Thyroid gland (tissue), 4 donors: Measurements from ENCODE around the gene ZFYVE27.

Experiments
- POLR2A ChIP-seq, 2 donors: fragments of 450-650 bp; IDR thresholded peaks; one replicate each; pipeline ENCODE4 v1.6.1; 2017; ENCODE audit warnings: antibody characterized with exemption in 2 of 2, mild to moderate bottlenecking in 2 of 2, moderate library complexity in 1 of 2
- TF ChIP-seq, protein P1 (sequence below), 6 experiments: fragments of 200-600 bp in 3 of 6; fragments of 450-650 bp in 3 of 6; sonication (generic) in 3 of 6; IDR thresholded peaks; one replicate each; pipeline ENCODE4 v1.5.1; 2016 to 2019; ENCODE audit warnings: antibody characterized with exemption in 6 of 6, mild to moderate bottlenecking in 2 of 6, inconsistent platforms in 1 of 6, moderate library complexity in 1 of 6

DNA sequence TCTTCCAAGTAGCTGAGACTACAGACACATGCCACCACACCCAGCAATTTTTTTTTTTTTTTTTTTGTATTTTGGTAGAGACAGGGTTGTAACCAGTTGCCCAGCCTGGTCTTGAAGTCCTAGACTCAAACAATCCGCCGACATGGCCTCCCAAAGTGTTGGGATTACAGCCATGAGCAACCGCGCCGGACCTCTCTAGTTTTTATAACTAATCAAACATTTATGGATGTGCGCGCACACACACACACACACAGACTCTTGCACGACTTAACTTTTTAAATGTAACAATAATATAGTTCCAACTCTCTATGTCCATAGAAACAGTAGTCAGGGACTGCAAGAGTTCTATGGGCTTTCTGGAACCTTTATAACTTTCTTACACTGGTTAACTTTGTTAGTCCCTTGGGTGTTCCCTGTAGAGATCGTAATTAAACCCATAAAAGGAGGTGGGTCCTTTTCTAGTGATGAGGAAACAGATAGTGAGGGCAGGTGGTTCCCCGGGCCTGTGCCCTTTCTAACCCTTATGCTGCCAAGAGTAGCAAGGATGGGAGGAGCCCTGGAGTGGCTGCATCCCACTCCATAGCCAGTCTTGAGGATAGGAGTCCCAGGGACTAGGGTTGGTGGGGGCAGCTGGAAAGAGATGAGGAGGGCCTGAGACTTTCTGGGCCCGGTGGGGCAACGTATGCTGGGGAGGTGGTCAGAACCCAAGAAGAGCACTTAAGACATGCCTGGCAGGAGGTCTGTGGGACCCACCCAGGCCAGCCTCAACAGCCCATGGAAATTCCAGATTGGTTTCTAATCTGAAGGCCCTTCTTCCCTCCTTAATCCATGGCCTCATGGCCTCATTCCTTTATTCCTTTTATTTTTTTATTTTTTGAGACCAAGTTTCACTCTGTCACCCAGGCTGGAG, 14.8 kb upstream of the ZFYVE27 start:
- no peak for TF ChIP-seq POLR2A (IDR thresholded peaks at IDR 0.05)
- TF ChIP-seq, protein P1, sequence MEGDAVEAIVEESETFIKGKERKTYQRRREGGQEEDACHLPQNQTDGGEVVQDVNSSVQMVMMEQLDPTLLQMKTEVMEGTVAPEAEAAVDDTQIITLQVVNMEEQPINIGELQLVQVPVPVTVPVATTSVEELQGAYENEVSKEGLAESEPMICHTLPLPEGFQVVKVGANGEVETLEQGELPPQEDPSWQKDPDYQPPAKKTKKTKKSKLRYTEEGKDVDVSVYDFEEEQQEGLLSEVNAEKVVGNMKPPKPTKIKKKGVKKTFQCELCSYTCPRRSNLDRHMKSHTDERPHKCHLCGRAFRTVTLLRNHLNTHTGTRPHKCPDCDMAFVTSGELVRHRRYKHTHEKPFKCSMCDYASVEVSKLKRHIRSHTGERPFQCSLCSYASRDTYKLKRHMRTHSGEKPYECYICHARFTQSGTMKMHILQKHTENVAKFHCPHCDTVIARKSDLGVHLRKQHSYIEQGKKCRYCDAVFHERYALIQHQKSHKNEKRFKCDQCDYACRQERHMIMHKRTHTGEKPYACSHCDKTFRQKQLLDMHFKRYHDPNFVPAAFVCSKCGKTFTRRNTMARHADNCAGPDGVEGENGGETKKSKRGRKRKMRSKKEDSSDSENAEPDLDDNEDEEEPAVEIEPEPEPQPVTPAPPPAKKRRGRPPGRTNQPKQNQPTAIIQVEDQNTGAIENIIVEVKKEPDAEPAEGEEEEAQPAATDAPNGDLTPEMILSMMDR (IDR thresholded peaks at IDR 0.05) = no peak
